EH (cell line): ENCODE measurements around the gene CARD11.
A peak's percentile ranks its signal among the peaks of the same experiment; 100 is the strongest.

Source experiments
- DNase-seq: peaks from one replicate; pipeline ENCODE4 v3.0.0-alpha.2; 2015; ENCODE audit warnings: low read depth

The CARD11 gene

GRCh38 chr7:3020416-3020815, 23.3 kb downstream of the CARD11 start:
- DNase-seq, result no peak

DNA sequence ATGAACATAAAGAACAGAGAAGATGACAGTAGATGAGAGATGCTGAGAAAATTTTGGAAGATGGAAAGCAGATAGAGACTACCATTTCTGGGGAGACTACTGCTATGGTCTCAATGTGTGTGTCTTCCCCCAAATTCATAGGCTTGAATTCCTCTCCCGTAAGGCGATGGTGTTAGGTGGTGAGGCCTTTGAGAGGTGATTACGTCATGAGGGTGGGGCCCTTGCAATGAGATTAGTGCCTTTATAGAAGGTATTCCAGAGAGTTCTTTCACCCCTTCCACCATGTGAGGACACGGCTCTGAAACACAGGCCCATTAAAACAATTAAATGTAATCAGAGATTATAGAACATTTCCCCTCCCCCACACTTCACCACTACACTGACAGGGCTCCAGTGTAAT, 23.9 kb downstream of the CARD11 start:
- no peak for DNase-seq

DNA sequence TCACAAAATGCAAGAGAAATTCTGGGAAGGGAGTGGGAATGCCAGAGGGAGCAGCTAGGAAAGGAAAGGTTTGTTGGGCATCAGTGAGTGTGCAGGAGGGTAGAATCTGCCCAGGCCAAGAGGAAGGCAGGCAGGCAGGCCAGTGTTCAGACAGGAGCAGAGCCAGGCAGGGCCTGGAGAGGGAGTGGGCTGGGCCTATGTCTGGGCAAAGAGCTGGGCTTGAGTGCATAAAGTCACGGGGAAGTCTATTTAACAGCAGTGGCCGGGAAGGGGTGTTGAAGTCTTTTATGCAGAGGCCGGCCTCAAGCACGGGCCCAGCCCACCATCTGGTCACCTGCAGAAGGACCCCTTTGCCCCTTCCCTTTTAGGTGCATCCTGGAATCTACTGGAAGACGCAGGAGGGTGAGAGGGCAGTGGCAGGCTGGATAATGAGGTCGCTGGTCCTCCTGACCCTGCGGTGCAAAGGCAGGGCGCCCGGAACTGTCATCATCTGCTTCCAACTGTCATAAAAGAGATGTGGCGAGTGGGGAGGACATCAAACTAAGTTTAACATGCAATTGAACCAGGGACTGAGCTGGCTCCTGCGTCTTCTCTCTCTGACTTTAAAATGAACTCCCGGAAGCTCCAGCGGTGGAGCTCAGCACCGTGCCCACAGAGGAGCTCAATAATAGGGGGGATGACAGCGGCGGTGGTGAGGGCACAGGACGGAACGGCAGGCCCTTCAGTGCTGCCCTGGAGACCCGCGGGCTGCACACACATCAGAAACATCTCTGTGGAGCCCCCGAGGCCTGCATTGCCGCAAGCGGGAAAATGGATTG, 29.5 kb downstream of the CARD11 start:
- no peak for DNase-seq

DNA sequence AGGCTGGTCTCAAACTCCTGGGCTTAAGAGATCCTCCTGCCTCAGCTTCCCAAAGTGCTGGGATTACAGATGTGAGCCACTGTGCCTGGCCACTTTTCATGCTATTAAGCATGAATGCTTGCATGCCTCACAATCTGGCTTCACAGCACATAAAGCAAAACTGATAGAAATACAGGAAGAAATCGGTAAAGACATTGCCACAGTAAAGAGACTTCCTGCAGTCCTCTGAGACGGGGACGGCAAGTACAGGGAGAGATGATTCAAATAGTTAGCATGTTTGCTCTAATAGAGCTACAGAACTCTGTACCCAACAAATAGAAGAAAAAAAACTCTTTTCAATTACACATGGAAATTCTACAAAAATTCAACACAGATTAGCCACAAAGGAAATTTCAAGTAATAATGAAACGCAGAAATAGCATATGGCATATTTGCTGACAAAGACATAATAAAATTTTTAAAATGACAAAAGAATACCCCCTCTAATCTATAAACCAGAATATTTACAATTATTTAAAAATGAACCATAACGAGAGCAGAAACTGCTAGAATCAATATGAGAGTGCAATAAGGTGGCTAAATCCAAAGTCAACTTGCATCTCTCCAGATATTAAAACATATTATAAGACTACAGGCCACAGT, 32.3 kb downstream of the CARD11 start:
- DNase-seq, result no peak

- DNase-seq, result no peak
Observed at GRCh38 chr7:3010161-3010560, 33.5 kb downstream of the CARD11 start.

- DNase-seq, result no peak
Observed at GRCh38 chr7:3009086-3009485, 34.6 kb downstream of the CARD11 start.

GRCh38 chr7:3008386-3008785, 35.3 kb downstream of the CARD11 start:
- no peak for DNase-seq

DNA sequence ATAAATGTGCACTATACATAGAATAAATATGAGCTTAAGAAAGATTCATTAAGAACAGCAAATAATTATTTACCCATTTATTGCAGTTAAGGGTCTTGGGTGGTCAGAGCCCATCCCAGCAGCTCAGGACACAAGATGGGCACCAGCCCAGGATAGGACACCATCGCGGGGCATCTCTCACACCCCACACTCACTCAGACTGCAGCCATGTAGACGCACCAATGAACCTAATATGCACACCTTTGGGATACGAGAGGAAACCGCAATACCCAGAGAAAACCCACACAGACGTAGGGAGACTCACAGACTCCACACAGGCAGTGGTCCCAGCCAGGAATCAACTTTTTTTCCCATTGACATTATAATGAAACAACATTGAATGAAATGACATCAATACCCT, 36.0 kb downstream of the CARD11 start:
- DNase-seq, result no peak

DNA sequence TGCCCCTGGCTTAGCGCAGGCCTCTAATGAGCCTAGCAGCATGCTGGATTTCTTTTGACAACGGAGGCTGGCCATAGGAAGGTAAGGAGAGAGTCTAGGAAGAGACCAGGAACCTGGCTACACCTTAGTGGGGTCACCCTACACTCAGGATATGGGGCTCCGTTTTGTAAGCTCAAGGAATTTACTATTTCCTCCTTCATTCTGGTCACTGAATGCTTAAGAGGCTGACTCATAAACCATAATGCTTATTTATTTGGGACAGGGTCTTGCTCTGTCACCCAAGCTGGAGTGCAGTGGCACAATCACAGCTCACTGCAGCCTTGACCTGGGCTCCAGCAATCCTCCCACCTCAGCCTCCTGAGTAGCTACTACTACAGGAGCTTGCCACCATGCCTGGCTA, 38.4 kb downstream of the CARD11 start:
- DNase-seq, result peak; percentile 1

GRCh38 chr7:3003936-3004335, 39.7 kb downstream of the CARD11 start:
- no peak for DNase-seq

DNA sequence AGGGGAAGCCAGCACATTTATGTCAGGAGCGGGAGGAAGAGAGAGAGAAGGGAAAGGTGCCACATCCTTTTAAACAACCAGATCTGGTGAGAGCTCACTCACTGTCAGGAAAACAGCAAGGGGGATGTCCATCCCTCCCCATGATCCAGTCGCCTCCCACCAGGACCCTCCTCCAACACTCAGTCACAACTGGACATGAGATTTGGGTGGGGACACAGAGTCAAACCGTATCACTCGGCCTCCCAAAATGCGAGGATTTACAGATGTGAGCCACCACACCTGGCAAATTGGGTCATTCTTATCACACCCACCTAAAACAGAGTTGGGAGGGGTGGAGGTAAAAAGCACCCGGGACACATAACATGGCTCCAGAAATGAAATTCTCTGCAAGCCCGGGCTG, 41.0 kb downstream of the CARD11 start:
- DNase-seq, result no peak

GRCh38 chr7:3000566-3000965, 43.1 kb downstream of the CARD11 start:
- no peak for DNase-seq

GRCh38 chr7:2999078-2999500, 44.6 kb downstream of the CARD11 start:
- DNase-seq, result no peak

GRCh38 chr7:2997014-2997413, 46.7 kb downstream of the CARD11 start:
- DNase-seq, result no peak

GRCh38 chr7:2996141-2996540, 47.5 kb downstream of the CARD11 start:
- no peak for DNase-seq

DNA sequence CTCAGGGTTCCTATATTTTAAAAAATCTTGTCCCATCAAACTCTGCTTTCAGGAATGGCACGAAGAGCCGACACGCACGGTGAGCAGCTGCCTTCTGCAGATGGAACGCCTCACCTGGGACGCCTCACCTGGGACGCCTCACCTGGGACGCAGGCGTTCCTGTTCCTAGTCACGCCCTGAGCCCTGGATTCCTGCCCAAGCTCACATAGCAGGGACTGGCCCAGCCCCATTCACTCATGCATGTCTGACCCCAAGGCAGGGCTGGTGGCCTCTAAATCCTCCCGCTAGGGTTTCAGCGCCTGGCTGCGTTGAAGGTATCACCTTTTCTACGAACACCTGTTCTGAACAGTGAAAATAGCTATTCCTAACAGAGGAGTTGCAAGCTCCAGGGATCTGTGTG, 49.8 kb downstream of the CARD11 start:
- no peak for DNase-seq

- DNase-seq, result no peak
Observed at GRCh38 chr7:2993396-2993795, 50.3 kb downstream of the CARD11 start.

- no peak for DNase-seq
Observed at GRCh38 chr7:2990949-2991470, 52.7 kb downstream of the CARD11 start.

GRCh38 chr7:2986561-2986960, 57.1 kb downstream of the CARD11 start:
- no peak for DNase-seq

GRCh38 chr7:2985866-2986265, 57.8 kb downstream of the CARD11 start:
- DNase-seq, result no peak

DNA sequence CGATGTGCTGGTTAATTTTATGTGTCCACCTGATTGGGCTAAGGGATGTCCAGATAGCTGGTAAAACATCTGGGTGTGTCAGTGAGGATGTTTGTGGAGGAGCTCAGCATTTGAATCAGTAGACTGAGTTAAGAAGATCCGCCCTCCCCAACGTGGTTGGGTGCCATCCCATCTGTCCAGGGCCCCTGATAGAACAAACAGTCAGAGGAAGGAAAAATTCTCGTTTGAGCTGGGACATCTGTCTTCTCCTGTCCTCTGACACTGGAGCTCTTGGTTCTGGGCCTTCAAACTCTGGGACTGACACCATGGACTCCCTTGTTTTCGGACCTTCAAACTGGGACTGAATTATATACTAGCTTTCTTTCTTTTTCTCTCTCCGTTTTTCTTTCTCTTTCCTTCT, 59.6 kb downstream of the CARD11 start:
- no peak for DNase-seq

DNA sequence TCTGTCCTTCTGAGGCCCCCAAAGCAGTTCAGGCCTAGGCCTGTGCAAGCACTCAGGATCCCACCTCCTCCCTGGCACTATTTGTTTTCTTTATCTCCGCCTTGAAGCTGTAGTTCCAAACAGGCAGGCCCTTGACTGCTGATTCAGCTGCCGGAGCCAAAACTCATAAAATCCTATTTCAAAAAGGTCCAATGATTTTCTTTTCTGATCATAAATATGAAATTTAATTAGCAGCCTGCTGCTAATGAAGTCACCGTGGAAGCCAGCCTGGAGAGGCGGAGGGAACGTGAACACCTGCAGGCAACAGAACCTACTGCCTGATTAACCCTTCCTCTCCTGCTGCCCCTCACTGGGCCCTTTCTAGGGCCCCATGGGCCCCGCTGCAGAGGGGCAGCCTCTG, 60.1 kb downstream of the CARD11 start:
- DNase-seq, result no peak

DNA sequence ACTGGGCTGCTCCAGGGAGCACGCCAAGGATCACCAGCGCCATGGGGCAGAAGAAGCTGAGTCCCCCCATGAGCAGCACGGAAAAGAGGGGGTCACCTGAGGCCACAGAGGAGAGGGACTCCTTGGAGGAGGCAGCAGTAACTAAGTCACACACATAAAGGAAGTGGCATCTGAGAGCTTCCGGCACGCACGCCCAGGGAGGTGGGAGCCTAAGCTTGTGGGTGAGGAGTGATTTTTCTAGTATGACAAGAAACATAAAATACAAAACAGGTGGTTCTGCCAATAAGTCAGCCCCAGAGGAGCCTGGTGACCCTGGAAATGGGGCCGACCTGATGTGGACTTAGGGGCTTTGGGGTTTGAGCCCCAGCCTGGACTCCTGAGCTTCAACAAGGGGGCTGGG, 60.8 kb downstream of the CARD11 start:
- no peak for DNase-seq

GRCh38 chr7:2982401-2982800, 61.3 kb downstream of the CARD11 start:
- DNase-seq, result no peak
